NB4 (cell line): ENCODE measurements around the gene GOSR2.

Experiments used
- DNase-seq: peaks from one replicate; pipeline ENCODE4 v3.0.0; 2010; ENCODE audit warnings: low read depth
- H3K4me3 ChIP-seq: one replicate; pipeline ENCODE4 v1.5.1; 2011; ENCODE audit warnings: mild to moderate bottlenecking, low read depth, low read length, moderate library complexity
- CTCF ChIP-seq: IDR thresholded peaks from one replicate; pipeline ENCODE4 v1.5.1; 2012; ENCODE audit warnings: low read depth, low read length
- MAX ChIP-seq: IDR thresholded peaks from 2 replicates; pipeline ENCODE4 v1.6.1; 2011; ENCODE audit warnings: low read depth, low read length
- MYC ChIP-seq: IDR thresholded peaks from 2 replicates; pipeline ENCODE4 v1.6.1; 2011; ENCODE audit warnings: low read depth, low read length
- POLR2A ChIP-seq: IDR thresholded peaks from 2 replicates; pipeline ENCODE4 v1.6.1; 2011; ENCODE audit warnings: mild to moderate bottlenecking; ENCODE audit not compliant: insufficient read length; ENCODE audit errors: extremely low read depth

The GOSR2 gene

GRCh38 chr17:46908068-46908737 is 14.8 kb upstream of the GOSR2 start:
- TF ChIP-seq MAX (no peak), POLR2A (no peak), MYC (no peak), CTCF (no peak)
- no peak overlapping the region for H3K4me3 ChIP-seq
- DNase-seq, result no peak

- TF ChIP-seq CTCF, result no peak
- TF ChIP-seq POLR2A, result no peak
- TF ChIP-seq MAX, result no peak
- no peak for TF ChIP-seq MYC
- no peak overlapping the region for H3K4me3 ChIP-seq
- no peak for DNase-seq
Observed at GRCh38 chr17:46910179-46910927, 12.6 kb upstream of the GOSR2 start.

DNA sequence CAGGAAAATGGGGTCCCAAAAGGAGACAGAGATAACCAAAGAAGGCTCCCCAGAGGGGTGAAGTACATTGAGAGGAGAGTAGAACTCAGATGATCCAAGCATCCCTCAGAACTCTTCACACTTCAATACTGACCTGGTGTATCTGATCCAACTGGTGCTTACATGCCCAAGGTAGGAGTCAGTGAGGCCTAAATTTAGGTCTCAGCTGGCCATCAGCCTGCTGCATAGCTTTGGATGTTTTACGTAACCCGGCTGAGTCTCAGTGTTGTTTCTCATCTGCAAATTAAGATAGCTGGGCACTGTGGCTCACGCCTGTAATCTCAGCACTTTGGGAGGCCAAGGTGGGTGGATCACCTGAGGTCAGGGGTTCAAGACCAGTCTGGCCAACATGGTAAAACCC is 11.6 kb upstream of the GOSR2 start:
- DNase-seq, result no peak
- H3K4me3 ChIP-seq, result no peak overlapping the region
- TF ChIP-seq MYC (no peak), MAX (no peak), POLR2A (no peak), CTCF (no peak)

- no peak for DNase-seq
- no peak for TF ChIP-seq MYC
- no peak for TF ChIP-seq CTCF
- TF ChIP-seq MAX, result no peak
- TF ChIP-seq POLR2A, result no peak
- H3K4me3 ChIP-seq, result no peak overlapping the region
Observed at GRCh38 chr17:46915596-46915995, 7.4 kb upstream of the GOSR2 start.

DNA sequence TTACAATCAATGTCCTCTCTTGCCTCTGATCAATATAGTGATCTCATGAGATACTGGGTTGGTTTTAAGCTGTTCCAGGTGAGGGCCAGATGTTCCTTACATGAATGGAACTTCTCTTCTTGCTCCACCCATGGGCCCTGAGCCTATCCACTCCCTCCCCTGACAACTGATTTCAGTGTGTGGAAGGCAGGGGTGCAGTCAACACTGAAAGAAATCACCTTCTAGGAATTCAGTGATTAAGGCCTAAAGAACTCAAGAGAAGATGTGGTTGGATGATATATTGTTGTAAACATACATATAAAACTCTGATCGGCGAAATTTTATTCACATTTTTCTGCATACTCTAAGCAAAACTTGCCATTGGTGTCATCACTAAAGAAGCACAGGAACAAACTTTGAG is 6.7 kb upstream of the GOSR2 start:
- no peak for DNase-seq
- TF ChIP-seq MYC, result no peak
- no peak for TF ChIP-seq MAX
- no peak for TF ChIP-seq POLR2A
- no peak for TF ChIP-seq CTCF
- no peak overlapping the region for H3K4me3 ChIP-seq
